Neural progenitor cell (in vitro differentiated cells): ENCODE results near the gene CDK4.

Experiments used
- EZH2 ChIP-seq: fragments of 200-600 bp; sonication (generic); IDR thresholded peaks from 2 replicates; pipeline ENCODE4 v1.6.1; 2017; ENCODE audit warnings: antibody characterized with exemption, mild to moderate bottlenecking, moderate library complexity
- EZH2phosphoT487 ChIP-seq: fragments of 200-600 bp; sonication (generic); IDR thresholded peaks from 2 replicates; pipeline ENCODE4 v1.6.1; 2017; ENCODE audit warnings: antibody characterized with exemption
- TF ChIP-seq, protein P1 (sequence below): fragments of 200-600 bp; sonication (generic); IDR thresholded peaks from 2 replicates; pipeline ENCODE4 v1.5.1; 2017; ENCODE audit warnings: antibody characterized with exemption, mild to moderate bottlenecking

- TF ChIP-seq, protein P1, sequence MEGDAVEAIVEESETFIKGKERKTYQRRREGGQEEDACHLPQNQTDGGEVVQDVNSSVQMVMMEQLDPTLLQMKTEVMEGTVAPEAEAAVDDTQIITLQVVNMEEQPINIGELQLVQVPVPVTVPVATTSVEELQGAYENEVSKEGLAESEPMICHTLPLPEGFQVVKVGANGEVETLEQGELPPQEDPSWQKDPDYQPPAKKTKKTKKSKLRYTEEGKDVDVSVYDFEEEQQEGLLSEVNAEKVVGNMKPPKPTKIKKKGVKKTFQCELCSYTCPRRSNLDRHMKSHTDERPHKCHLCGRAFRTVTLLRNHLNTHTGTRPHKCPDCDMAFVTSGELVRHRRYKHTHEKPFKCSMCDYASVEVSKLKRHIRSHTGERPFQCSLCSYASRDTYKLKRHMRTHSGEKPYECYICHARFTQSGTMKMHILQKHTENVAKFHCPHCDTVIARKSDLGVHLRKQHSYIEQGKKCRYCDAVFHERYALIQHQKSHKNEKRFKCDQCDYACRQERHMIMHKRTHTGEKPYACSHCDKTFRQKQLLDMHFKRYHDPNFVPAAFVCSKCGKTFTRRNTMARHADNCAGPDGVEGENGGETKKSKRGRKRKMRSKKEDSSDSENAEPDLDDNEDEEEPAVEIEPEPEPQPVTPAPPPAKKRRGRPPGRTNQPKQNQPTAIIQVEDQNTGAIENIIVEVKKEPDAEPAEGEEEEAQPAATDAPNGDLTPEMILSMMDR: no peak
- TF ChIP-seq EZH2 (no peak), EZH2phosphoT487 (no peak)
Observed at GRCh38 chr12:57751788-57752667, at the start of gene CDK4.
